SK-N-MC (cell line): Measurements from ENCODE around the gene MAST2.

Source experiments
- DNase-seq: peaks from one replicate; pipeline ENCODE4 v3.0.0-alpha.2; 2011; ENCODE audit warnings: low read depth, low spot score
- H3K27ac ChIP-seq: fragments of 200-600 bp; sonication (generic); 2 replicates; pipeline ENCODE4 v1.5.1; 2016; ENCODE audit warnings: mixed run types
- H3K36me3 ChIP-seq: fragments of 200-600 bp; sonication (generic); 2 replicates; pipeline ENCODE4 v1.6.1; 2017; ENCODE audit warnings: antibody characterized with exemption, low read length, mixed read lengths; ENCODE audit not compliant: insufficient read depth
- H3K4me3 ChIP-seq: fragments of 200-600 bp; sonication (generic); 2 replicates; pipeline ENCODE4 v1.5.1; 2016
- H3K9ac ChIP-seq: fragments of 200-600 bp; sonication (generic); 2 replicates; pipeline ENCODE4 v1.8.0; 2017; ENCODE audit warnings: mixed run types, mixed read lengths; ENCODE audit not compliant: insufficient read length
- H3K9me3 ChIP-seq: fragments of 200-600 bp; sonication (generic); 2 replicates; pipeline ENCODE4 v1.6.1; 2017; ENCODE audit warnings: low read depth, mild to moderate bottlenecking, antibody characterized with exemption, low read length, moderate library complexity, mixed read lengths
- EZH2 ChIP-seq: fragments of 200-600 bp; sonication (generic); IDR thresholded peaks from one replicate; pipeline ENCODE4 v1.6.1; 2017; ENCODE audit warnings: antibody characterized with exemption
- FOXP2 ChIP-seq: optimal IDR thresholded peaks from 2 replicates; pipeline ENCODE3; 2011; ENCODE audit warnings: mild to moderate bottlenecking, moderate library complexity; ENCODE audit not compliant: insufficient read depth; ENCODE audit errors: extremely low read length, control extremely low read depth
- POLR2AphosphoS5 ChIP-seq: IDR thresholded peaks from 2 replicates; pipeline ENCODE4 v1.6.1; 2012; ENCODE audit warnings: mild to moderate bottlenecking, low read depth, low read length, borderline replicate concordance

Gene MAST2

DNA sequence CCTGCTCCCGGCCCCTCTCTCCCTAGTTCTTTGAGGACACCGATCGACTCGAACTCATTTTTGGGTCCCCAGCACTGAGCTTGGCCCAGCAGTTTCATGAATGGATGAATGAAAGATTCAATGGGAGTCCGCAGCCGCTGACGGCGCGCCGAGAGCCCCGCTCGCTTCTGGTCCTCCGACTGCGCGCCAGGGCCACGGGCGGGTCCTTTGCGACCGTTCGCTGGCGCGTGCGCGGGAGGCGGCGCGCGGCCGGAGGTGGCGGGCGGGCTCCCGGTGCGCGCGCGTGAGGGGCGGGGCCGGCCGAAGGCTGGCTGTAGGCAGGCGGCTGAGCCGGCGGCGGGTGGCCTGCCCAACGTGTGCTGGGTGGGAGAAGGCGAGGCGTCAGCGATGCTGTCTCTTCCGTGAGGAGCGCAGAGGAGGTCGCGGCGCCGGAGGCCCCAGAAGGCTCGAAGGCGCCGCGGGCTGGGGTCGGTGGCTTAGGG lies at the start of gene MAST2:
Gene MAST2 (plus strand): TSS at position 314 of the 482 bp plus-strand sequence. CDS start 284 bp downstream, outside the sequence.
- no peak within 1 kb of the TSS for H3K27ac ChIP-seq
- H3K9me3 ChIP-seq = no peaks in the 10 kb centered on the region
- H3K36me3 ChIP-seq = peaks cover 8% of the 10 kb centered on the region; the same call in 1 of the 2 replicates
- TF ChIP-seq POLR2AphosphoS5 (peak; percentile 49; the same call in 1 of the 2 replicates), EZH2 (no peak), FOXP2 (no peak)
- H3K4me3 ChIP-seq = peak within 1 kb of the TSS; percentile 78
- H3K9ac ChIP-seq = peak within 1 kb of the TSS; percentile 56
- DNase-seq = no peak

DNA sequence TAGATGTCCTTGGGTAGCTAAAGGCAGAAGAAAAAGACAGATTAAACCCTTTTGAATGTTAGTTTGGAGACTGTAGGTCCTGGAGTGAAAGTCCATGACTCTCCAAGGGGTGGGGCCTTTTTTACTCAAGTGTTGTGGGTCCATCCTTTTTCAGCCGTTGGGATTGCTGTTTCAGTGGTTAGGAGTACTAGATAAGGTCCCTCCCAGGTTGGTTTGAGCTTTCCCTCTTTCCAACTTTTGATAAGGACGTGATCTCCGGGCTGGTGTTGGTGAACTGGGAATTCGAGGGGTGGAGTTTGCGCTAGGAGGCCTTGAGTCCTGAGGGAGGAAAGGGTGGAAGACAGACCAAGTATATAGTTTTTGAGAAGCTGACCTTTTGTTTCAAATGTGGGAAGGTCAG lies 47.7 kb upstream of the MAST2 start:
- H3K9me3 ChIP-seq = no peaks in the 10 kb centered on the region
- H3K36me3 ChIP-seq = no peaks in the 10 kb centered on the region
- TF ChIP-seq POLR2AphosphoS5 (no peak), EZH2 (no peak), FOXP2 (no peak)
- no peak for DNase-seq
- H3K4me3 ChIP-seq = no peak overlapping the region
- H3K27ac ChIP-seq = no peak overlapping the region
- no peak overlapping the region for H3K9ac ChIP-seq

DNA sequence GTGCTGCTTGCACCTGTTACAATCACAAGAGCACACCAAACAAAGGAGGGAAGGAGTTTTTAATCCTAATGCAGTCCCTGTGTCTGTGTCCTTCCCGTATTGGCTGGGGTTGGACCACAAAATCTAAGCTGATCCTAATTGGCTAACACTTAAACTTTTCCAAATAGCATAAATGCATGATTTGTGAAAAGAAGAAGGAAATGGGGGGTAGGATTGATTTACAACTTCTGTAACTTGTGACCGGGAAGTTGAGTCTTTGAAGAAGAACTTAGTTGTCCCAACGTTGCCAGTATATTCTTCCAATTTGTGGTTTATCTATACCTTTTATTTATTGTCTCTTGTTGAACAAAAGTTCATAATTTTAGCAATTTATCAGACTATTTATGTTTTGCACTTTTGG lies 41.1 kb upstream of the MAST2 start:
- Histone ChIP-seq H3K9ac (no peak overlapping the region), H3K9me3 (no peaks in the 10 kb centered on the region), H3K36me3 (no peaks in the 10 kb centered on the region), H3K4me3 (no peak overlapping the region), H3K27ac (no peak overlapping the region)
- DNase-seq = no peak
- no peak for TF ChIP-seq POLR2AphosphoS5
- TF ChIP-seq FOXP2 = no peak
- TF ChIP-seq EZH2 = no peak

DNA sequence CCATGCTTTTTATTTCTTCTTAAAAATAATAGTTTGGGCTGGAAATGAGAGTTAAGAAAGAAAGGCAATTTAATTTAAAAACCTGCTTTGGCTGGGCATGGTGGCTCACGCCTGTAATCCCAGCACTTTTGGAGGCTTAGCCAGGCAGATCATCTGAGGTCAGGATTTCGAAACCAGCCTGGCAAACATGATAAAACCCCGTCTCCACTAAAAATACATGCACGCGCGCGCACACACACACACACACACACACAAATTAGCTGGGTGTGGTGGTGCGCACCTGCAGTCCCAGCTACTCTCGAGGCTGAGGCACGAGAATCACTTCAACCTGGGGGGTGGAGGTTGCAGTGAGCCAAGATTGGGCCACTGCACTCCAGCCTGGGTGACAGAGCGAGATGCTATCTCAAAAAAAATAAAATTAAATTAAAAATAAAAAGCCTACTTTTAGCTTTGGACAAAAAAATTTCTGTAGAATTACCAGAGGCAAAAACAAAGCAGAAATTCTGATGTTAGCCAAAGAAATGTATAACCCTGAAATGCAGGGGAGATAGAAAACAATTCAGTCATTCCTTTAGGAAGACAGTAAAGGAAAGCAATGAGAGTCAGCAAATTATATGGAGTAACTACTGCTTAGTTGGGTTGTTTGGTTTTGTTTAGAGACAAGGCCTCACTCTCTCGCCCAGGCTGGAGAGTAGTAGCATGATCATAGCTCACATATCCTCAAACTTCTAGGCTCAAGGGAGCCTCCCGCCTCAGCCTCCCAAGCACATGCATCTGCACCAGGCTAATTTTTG lies 37.2 kb upstream of the MAST2 start:
- no peak overlapping the region for H3K9ac ChIP-seq
- no peak overlapping the region for H3K27ac ChIP-seq
- no peak overlapping the region for H3K4me3 ChIP-seq
- TF ChIP-seq FOXP2 (no peak), EZH2 (no peak), POLR2AphosphoS5 (no peak)
- H3K36me3 ChIP-seq = no peaks in the 10 kb centered on the region
- no peak for DNase-seq
- no peaks in the 10 kb centered on the region for H3K9me3 ChIP-seq

DNA sequence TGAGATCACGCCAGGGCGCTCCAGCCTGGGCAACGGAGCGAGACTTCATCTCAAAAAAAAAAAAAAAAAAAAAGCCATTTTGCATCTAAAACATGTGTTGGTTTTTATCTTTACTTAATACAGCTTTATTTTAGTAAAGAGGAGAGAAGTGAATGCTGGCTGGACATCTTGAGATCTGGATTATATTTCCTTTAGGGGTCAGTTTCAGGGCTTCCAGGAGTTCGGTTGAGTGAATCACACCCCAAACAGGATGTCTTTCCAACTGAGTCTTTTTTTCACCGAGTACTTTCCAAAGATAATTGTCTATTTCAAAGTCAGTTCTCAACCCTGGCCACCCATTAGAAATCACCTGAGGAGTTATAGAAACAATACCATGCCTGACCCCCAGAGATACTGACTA lies 36.4 kb upstream of the MAST2 start:
- H3K4me3 ChIP-seq = no peak overlapping the region
- no peaks in the 10 kb centered on the region for H3K36me3 ChIP-seq
- no peak overlapping the region for H3K27ac ChIP-seq
- no peak for DNase-seq
- H3K9me3 ChIP-seq = no peaks in the 10 kb centered on the region
- H3K9ac ChIP-seq = no peak overlapping the region
- TF ChIP-seq FOXP2 (no peak), POLR2AphosphoS5 (no peak), EZH2 (no peak)

DNA sequence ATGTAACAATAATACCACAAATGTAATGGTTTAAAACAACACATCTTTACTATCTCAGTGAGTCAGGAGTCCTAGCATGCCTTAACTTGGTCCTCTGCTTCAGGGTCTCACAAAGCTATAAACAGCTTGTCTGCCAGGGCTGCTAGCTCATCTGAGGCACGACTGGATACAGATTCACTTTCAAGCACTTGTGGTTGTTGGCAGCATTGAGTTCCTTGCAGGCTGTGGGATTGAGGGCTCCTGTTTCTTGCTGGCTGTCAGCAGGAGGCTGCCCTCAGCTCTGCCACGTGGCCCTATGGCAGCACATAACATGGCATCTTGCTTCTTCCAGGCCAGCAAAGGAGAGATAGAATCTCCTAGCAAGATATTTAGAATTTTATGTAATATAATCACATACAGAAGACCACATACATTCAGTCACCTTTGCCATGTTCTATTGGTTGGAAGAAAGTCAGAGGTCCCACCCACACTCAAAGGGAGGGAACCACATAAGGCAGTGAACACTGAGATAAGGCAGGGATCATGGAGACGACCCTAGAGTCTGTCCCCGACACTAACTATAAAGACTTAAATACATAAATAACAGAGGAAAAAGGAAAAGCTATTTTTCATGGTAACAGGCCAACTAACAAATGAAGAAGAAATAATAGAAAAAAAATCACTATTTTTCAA lies 34.0 kb upstream of the MAST2 start:
- TF ChIP-seq EZH2 (no peak), POLR2AphosphoS5 (no peak), FOXP2 (no peak)
- H3K36me3 ChIP-seq = no peaks in the 10 kb centered on the region

DNA sequence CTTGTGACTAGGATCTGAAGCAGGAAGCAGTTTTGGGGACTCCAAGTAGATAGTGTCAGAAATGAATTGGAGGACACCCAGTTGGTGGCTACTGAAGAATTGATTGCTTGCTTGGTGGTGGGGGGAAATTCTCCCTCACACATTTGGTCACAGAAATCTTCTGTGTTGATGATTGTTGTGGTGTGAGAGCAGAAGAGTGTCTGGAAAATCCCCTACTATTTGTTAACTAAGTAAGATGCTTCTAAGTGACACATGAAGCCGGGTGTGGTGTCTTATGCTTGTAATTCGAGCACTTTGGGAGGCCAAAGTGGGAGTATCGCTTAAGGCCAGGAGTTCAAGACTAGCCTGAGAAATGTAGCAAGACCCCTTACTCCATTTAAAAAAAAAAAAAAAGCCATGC lies 30.4 kb upstream of the MAST2 start:
- Histone ChIP-seq H3K27ac (no peak overlapping the region), H3K4me3 (no peak overlapping the region), H3K9me3 (no peaks in the 10 kb centered on the region), H3K36me3 (no peaks in the 10 kb centered on the region), H3K9ac (no peak overlapping the region)
- DNase-seq = no peak
- TF ChIP-seq POLR2AphosphoS5 (no peak), EZH2 (no peak), FOXP2 (no peak)

More for the DNA sequence above, 34.0 kb upstream of the MAST2 start:
- DNase-seq = no peak
- no peak overlapping the region for H3K27ac ChIP-seq
- no peak overlapping the region for H3K9ac ChIP-seq
- no peaks in the 10 kb centered on the region for H3K9me3 ChIP-seq
- no peak overlapping the region for H3K4me3 ChIP-seq

DNA sequence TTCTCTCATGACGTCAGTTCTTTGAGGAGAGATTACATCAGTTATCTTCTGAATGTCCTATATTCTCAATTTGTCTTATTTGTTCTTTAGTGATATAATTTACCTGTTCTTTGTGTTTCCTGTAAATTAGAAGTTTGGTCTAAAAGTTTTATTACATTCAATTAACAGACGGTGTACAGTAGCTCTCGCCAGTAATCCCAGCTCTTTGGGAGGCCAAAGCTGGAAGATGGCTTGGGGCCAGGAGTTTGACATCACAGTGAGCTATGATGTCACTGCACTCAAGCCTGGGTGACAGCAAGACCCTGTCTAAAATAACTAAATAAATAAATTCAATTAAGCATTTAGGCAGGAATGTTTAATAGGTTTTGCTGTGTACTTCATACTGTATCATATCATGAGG lies 27.6 kb upstream of the MAST2 start:
- no peak overlapping the region for H3K4me3 ChIP-seq
- H3K9me3 ChIP-seq = no peaks in the 10 kb centered on the region
- H3K36me3 ChIP-seq = no peaks in the 10 kb centered on the region
- no peak for DNase-seq
- TF ChIP-seq POLR2AphosphoS5 (no peak), EZH2 (no peak), FOXP2 (no peak)
- H3K9ac ChIP-seq = no peak overlapping the region
- H3K27ac ChIP-seq = no peak overlapping the region

DNA sequence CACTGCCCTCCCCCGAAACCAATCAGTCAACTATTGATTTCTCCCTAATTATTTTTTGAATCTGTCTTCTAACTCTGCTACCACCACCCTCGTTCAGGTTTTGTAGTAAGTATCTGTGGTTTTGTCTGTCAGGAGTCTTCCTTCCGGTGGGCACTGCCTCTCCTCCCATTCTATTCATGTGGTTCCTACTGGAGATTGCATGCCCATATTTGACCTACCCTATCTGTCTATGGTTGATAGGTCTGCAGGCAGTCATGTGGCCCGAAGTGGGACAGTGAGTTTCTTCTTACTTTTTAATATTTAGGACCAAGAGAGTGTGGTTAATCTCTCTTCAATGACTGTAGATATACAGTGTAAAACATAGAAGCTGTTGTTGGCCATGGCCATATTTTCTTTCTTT lies 17.8 kb upstream of the MAST2 start:
- Histone ChIP-seq H3K9me3 (no peaks in the 10 kb centered on the region), H3K4me3 (no peak overlapping the region), H3K9ac (no peak overlapping the region), H3K36me3 (no peaks in the 10 kb centered on the region), H3K27ac (no peak overlapping the region)
- TF ChIP-seq POLR2AphosphoS5 (no peak), FOXP2 (no peak), EZH2 (no peak)
- DNase-seq = no peak
